HFF-Myc (cell line): ENCODE results near the gene EXOC3.

Source experiments
- DNase-seq: peaks from one replicate; pipeline ENCODE4 v3.0.0-alpha.2; 2011; ENCODE audit warnings: low read depth; ENCODE audit errors: extremely low read depth
- H3K4me3 ChIP-seq: replicated peaks from 2 replicates; pipeline ENCODE4 v1.5.1; 2011; ENCODE audit warnings: low read depth, mild to moderate bottlenecking, control low read depth, low read length
- CTCF ChIP-seq: IDR thresholded peaks from 2 replicates; pipeline ENCODE4 v1.5.1; 2012; ENCODE audit warnings: mild to moderate bottlenecking, low read depth, low read length, control low read depth; ENCODE audit errors: missing control alignments

EXOC3 gene

GRCh38 chr5:418162-419121, 24.5 kb upstream of the EXOC3 start:
- H3K4me3 ChIP-seq, result no peak overlapping the region
- no peak for DNase-seq
- TF ChIP-seq CTCF, result no peak

- no peak for TF ChIP-seq CTCF
- no peak for DNase-seq
- no peak overlapping the region for H3K4me3 ChIP-seq
Measured at GRCh38 chr5:419970-420369, 23.0 kb upstream of the EXOC3 start.

- no peak for TF ChIP-seq CTCF
- DNase-seq, result no peak
- H3K4me3 ChIP-seq, result no peak overlapping the region
Measured at GRCh38 chr5:420632-421286, 22.2 kb upstream of the EXOC3 start.

GRCh38 chr5:421287-421880, 21.6 kb upstream of the EXOC3 start:
- no peak for DNase-seq
- H3K4me3 ChIP-seq, result no peak overlapping the region
- no peak for TF ChIP-seq CTCF

GRCh38 chr5:421901-422300, 21.1 kb upstream of the EXOC3 start:
- DNase-seq, result no peak
- no peak overlapping the region for H3K4me3 ChIP-seq
- no peak for TF ChIP-seq CTCF

- no peak for DNase-seq
- H3K4me3 ChIP-seq, result no peak overlapping the region
- TF ChIP-seq CTCF, result no peak
Measured at GRCh38 chr5:422323-423232, 20.4 kb upstream of the EXOC3 start.
